Skeletal muscle cell (primary cell): ENCODE data around the gene ACSL1.
"Not testable (repeated sequence)": the region's sequence is repeated elsewhere in the genome, so short reads cannot be mapped to it uniquely, and the experiment has no call there.

Experiments used
- DNase-seq: peaks from one replicate; pipeline ENCODE4 v3.0.0-alpha.2; 2010; ENCODE audit warnings: low read depth
- H3K4me3 ChIP-seq: 2 replicates; pipeline ENCODE4 v1.5.1; 2011; ENCODE audit warnings: low read depth, mild to moderate bottlenecking, control low read depth, low read length, moderate library complexity

Gene ACSL1

DNA sequence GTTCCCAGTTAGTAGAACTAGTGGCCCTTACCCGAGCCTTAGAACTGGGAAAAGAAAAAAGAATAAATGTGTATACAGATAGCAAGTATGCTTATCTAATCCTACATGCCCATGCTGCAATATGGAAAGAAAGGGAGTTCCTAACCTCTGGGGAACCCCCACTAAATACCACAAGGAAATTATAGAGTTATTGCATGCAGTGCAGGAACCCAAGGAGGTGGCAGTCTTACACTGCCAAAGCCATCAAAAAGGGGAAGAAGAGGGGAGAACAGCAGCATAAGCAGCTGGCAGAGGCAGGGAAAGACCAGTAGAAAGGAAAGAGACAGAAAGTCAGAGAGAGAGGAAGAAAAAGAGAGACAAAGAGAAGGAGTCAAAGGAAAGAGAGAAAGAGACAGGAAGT, 86.2 kb downstream of the ACSL1 start:
- not testable (repeated sequence) for DNase-seq

GRCh38 chr4:184734758-184735157, 91.0 kb downstream of the ACSL1 start:
- H3K4me3 ChIP-seq, result peak overlapping the region; percentile 55
- DNase-seq, result no peak

More for the DNA sequence above, 86.2 kb downstream of the ACSL1 start:
- not testable (repeated sequence) for H3K4me3 ChIP-seq

GRCh38 chr4:184733654-184734524, 91.9 kb downstream of the ACSL1 start, which contains the start of gene CENPU:
Gene CENPU, minus strand, starts transcription at chr4:184734096. Its CDS starts 34 bp downstream, at chr4:184734062.
- H3K4me3 ChIP-seq, result peak within 1 kb of the TSS; percentile 55
- peak; percentile 97 for DNase-seq

DNA sequence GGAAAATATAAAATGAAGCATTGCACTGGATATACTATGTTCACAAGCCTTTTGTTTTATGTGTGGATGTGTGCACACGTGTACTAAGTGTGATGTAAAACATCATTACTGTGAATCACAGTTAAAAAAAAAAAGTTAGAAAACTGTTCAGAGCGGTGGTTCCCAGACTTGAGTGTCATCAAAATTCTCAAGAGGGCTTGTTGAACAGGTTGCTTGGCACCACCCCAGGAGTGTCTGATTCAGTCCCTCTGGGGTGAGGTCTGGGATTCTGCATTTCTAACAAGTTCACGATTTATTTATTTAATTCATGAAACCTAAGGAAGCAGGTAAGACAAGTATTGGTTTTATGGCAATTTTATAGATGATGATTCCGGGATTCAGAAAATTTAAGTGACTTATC, 93.6 kb downstream of the ACSL1 start:
- H3K4me3 ChIP-seq, result no peak overlapping the region
- DNase-seq, result no peak

GRCh38 chr4:184731056-184731455, 94.7 kb downstream of the ACSL1 start:
- DNase-seq, result no peak
- no peak overlapping the region for H3K4me3 ChIP-seq

DNA sequence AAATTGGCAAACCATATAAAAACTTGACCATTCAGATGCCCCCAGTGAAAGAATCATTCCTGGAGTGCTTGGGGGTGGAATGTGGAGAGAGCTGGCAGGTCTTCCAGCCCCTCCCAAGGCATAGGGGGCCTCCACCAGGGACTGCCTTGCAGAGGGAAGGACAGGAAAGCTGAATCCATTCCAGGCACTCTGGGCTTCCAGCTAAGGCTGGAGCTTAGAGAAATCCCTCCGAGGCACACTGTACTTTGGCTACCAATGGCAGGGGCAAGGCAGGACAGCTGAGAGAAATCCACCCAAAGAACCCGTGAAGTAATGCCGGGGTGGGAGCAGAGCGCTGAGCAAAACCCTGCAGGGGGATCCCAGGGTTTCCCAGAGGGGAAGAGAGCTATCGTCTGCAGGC, 95.8 kb downstream of the ACSL1 start:
- DNase-seq, result no peak

GRCh38 chr4:184728858-184729257, 96.9 kb downstream of the ACSL1 start:
- no peak overlapping the region for H3K4me3 ChIP-seq
- DNase-seq, result no peak

More for the DNA sequence above, 95.8 kb downstream of the ACSL1 start:
- no peak overlapping the region for H3K4me3 ChIP-seq

GRCh38 chr4:184727430-184727829, 98.3 kb downstream of the ACSL1 start:
- no peak for DNase-seq
- no peak overlapping the region for H3K4me3 ChIP-seq

DNA sequence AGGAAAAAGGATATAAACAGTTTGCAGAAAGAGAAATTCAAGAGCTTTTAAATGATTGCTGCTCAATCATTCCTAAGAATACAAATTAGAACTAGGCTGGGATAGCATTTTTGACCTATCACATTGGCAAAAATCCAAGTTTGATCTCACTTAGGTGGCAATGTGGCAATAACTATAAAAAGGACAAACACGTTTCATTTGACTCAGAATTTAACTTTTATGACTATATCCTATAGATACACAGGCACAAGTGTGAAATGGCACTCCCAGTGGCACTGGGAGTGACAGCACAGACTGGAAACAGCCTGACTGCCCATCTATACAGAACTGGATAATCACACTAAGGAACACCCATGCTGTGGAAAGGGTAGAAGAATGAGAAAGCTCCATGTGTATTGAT, 103.0 kb downstream of the ACSL1 start:
- no peak overlapping the region for H3K4me3 ChIP-seq
- no peak for DNase-seq

DNA sequence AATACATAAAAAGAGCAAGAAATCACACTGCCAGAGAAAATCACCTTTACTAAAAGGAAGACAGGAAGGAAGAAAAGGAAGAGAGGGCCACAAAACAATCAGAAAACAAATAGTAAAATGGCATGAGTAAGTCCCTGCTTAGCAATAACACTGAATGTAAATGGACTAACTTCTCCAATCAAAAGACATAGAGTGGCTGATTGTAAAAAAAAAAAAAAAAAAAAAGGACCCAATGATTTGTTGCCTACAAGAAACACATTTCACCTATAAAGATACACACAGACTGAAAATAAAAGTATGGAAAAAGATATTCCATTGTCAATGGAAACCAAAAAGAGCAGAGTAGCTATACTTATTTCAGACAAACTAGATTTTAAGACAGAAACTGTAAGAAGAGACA, 104.5 kb downstream of the ACSL1 start:
- DNase-seq, result no peak
- H3K4me3 ChIP-seq, result no peak overlapping the region

DNA sequence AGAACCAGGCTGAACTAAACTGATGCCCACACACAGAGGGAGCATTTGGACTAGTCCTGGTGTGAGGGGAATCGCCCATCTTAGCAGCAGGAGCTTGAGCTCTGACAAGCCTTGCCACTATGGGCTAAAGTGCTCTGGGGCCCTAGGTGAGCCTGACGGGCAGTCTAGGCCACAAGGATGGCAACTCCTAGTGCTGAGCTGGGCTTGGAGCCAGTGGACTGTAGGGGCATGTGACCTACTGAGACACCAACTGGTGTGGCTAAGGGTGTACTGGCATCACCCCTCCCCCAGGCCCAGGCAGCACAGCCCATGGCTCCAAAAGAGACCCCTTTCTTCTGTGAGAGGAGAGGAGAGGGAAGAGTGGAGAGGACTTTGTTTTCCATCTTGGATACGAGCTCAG, 106.4 kb downstream of the ACSL1 start:
- H3K4me3 ChIP-seq, result no peak overlapping the region
- no peak for DNase-seq

DNA sequence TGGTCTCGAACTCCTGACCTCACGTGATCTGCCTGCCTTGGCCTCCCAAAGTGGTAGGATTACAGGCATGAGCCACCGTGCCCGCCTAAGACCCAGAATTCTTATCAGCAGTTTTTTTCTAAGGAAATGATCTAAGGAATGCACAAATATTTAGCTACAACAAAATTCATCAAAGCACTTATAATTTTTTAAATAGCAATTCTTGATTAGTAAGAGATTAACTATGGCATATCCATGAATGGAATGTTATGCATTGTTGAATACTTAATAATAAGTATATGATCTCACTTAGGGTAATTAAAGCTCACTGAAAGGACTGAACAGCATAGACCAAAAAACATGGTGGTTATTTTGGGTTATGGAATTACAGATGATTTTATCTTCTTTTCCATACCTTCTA, 110.2 kb downstream of the ACSL1 start:
- no peak overlapping the region for H3K4me3 ChIP-seq
- no peak for DNase-seq

- DNase-seq, result no peak
- no peak overlapping the region for H3K4me3 ChIP-seq
Measured at GRCh38 chr4:184713887-184714286, 111.9 kb downstream of the ACSL1 start.

DNA sequence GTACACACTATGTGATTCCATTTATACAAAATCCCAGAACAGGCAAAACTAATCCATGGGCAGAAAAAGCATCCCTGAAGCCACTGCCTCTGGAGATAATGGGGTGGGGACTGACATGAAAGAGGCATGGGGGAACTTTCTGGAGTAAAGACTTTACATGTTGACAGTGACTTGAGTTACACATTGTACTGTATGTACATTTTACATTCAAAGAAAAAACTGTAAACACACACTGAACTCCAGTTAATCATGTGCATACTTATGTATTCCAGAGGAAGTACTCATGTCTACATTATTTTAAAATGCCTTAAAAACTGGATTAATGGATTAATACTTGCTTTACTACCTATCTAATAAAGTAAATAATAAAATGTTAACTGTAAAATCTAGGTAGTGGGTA, 113.4 kb downstream of the ACSL1 start:
- DNase-seq, result no peak

DNA sequence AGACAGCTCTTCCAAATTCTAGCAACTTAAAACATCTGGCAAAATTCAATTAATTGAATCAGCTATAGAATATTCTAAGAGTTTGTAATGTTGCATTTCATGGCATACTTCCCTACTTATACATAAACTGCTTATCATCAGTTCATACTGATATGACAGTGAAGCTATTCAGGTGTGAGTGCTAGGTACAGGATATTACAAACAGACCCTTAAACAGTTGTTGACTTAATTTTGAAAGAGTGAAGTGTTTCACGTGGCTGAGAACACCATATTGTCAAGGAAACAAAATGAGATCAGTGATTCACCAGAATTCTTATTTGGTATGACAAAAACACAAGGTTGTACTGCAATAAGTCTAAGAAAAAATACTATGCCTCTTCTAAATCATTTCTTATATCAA, 119.3 kb downstream of the ACSL1 start:
- no peak overlapping the region for H3K4me3 ChIP-seq
- DNase-seq, result no peak

More for the DNA sequence above, 113.4 kb downstream of the ACSL1 start:
- H3K4me3 ChIP-seq, result no peak overlapping the region

GRCh38 chr4:184705692-184706091, 120.1 kb downstream of the ACSL1 start:
- H3K4me3 ChIP-seq, result no peak overlapping the region
- no peak for DNase-seq
